Measurements from ENCODE around the gene ZNF618. TPM values are rescaled to one million over a fixed set of nuclear protein-coding genes. Genes with fewer than 3 reads are reported as not detected.
A peak's percentile ranks its signal among the peaks of the same experiment; 100 is the strongest.

The ZNF618 gene
- polyA plus RNA-seq, 4 donors, result 0.22 to 5.5 (median 1.9) TPM

- 0 to 6% (median 0%) methylated on average over 1 of the region's 1 CpG for WGBS, 3 donors
- DNase-seq (peak; percentile 59 to 61), FAIRE-seq (peak; percentile 26)
- Histone ChIP-seq H3K4me3 (ENCODE audit: low read depth in 1 of 3, low read length in 3 of 3) (peak overlapping the region in 2 of 3 donors; percentile 22 to 31), H3K36me3 (ENCODE audit: control insufficient read depth in 3 of 3, insufficient read depth in 2 of 3, low read depth in 1 of 3, low read length in 3 of 3) (no peaks in the 10 kb centered on the region), H3K27ac (ENCODE audit: low read depth in 1 of 3, low read length in 2 of 3) (peak overlapping the region in 2 of 3 donors; percentile 54 to 55), H3K4me1 (ENCODE audit: control insufficient read depth in 3 of 3, insufficient read depth in 2 of 3, low read depth in 1 of 3, low read length in 2 of 3) (peaks cover 0 to 12% (median 6%) of the 10 kb centered on the region in 3 donors), H3K9me3 (ENCODE audit: control insufficient read depth in 2 of 2, insufficient read depth in 1 of 2, low read depth in 1 of 2, low read length in 1 of 2) (no peaks in the 10 kb centered on the region), H3K27me3 (ENCODE audit: control insufficient read depth in 3 of 3, insufficient read depth in 3 of 3, low read length in 3 of 3) (no peaks in the 10 kb centered on the region)
Observed at GRCh38 chr9:113886466-113886865, 10.4 kb downstream of the ZNF618 start.

- FAIRE-seq, result no peak
- H3K4me3 ChIP-seq (ENCODE audit: low read depth in 1 of 3, low read length in 3 of 3), result no peak overlapping the region
- H3K27ac ChIP-seq (ENCODE audit: low read depth in 1 of 3, low read length in 2 of 3), result peak overlapping the region in 1 of 3 donors; percentile 54
- peak; percentile 49 to 51 for DNase-seq
- 35 to 43% (median 35%) methylated on average over 2 of the region's 2 CpGs for WGBS, 3 donors
- no peaks in the 10 kb centered on the region for H3K9me3 ChIP-seq (ENCODE audit: control insufficient read depth in 2 of 2, insufficient read depth in 1 of 2, low read depth in 1 of 2, low read length in 1 of 2)
- H3K4me1 ChIP-seq (ENCODE audit: control insufficient read depth in 3 of 3, insufficient read depth in 2 of 3, low read depth in 1 of 3, low read length in 2 of 3), result peaks cover 0 to 12% (median 6%) of the 10 kb centered on the region in 3 donors
- H3K27me3 ChIP-seq (ENCODE audit: control insufficient read depth in 3 of 3, insufficient read depth in 3 of 3, low read length in 3 of 3), result no peaks in the 10 kb centered on the region
- no peaks in the 10 kb centered on the region for H3K36me3 ChIP-seq (ENCODE audit: control insufficient read depth in 3 of 3, insufficient read depth in 2 of 3, low read depth in 1 of 3, low read length in 3 of 3)
Observed at GRCh38 chr9:113886933-113887332, 10.8 kb downstream of the ZNF618 start.

GRCh38 chr9:113887436-113887835 lies 11.3 kb downstream of the ZNF618 start:
- Histone ChIP-seq H3K27me3 (ENCODE audit: control insufficient read depth in 3 of 3, insufficient read depth in 3 of 3, low read length in 3 of 3) (no peaks in the 10 kb centered on the region), H3K4me3 (ENCODE audit: low read depth in 1 of 3, low read length in 3 of 3) (no peak overlapping the region), H3K36me3 (ENCODE audit: control insufficient read depth in 3 of 3, insufficient read depth in 2 of 3, low read depth in 1 of 3, low read length in 3 of 3) (no peaks in the 10 kb centered on the region), H3K27ac (ENCODE audit: low read depth in 1 of 3, low read length in 2 of 3) (no peak overlapping the region), H3K9me3 (ENCODE audit: control insufficient read depth in 2 of 2, insufficient read depth in 1 of 2, low read depth in 1 of 2, low read length in 1 of 2) (no peaks in the 10 kb centered on the region), H3K4me1 (ENCODE audit: control insufficient read depth in 3 of 3, insufficient read depth in 2 of 3, low read depth in 1 of 3, low read length in 2 of 3) (peaks cover 0 to 12% (median 6%) of the 10 kb centered on the region in 3 donors)
- no peak for DNase-seq
- no peak for FAIRE-seq
- 79 to 89% (median 80%) methylated on average over 5 of the region's 5 CpGs for WGBS, 3 donors

- FAIRE-seq, result no peak
- no peak overlapping the region for H3K27ac ChIP-seq (ENCODE audit: low read depth in 1 of 3, low read length in 2 of 3)
- no peaks in the 10 kb centered on the region for H3K9me3 ChIP-seq (ENCODE audit: control insufficient read depth in 2 of 2, insufficient read depth in 1 of 2, low read depth in 1 of 2, low read length in 1 of 2)
- H3K36me3 ChIP-seq (ENCODE audit: control insufficient read depth in 3 of 3, insufficient read depth in 2 of 3, low read depth in 1 of 3, low read length in 3 of 3), result no peaks in the 10 kb centered on the region
- H3K4me3 ChIP-seq (ENCODE audit: low read depth in 1 of 3, low read length in 3 of 3), result no peak overlapping the region
- 82 to 94% (median 84%) methylated on average over 8 of the region's 8 CpGs for WGBS, 3 donors
- no peak for DNase-seq
- H3K4me1 ChIP-seq (ENCODE audit: control insufficient read depth in 3 of 3, insufficient read depth in 2 of 3, low read depth in 1 of 3, low read length in 2 of 3), result peaks cover 0 to 12% (median 6%) of the 10 kb centered on the region in 3 donors
- no peaks in the 10 kb centered on the region for H3K27me3 ChIP-seq (ENCODE audit: control insufficient read depth in 3 of 3, insufficient read depth in 3 of 3, low read length in 3 of 3)
Observed at GRCh38 chr9:113888336-113888735, 12.2 kb downstream of the ZNF618 start.

- Histone ChIP-seq H3K9me3 (ENCODE audit: control insufficient read depth in 2 of 2, insufficient read depth in 1 of 2, low read depth in 1 of 2, low read length in 1 of 2) (no peaks in the 10 kb centered on the region), H3K27me3 (ENCODE audit: control insufficient read depth in 3 of 3, insufficient read depth in 3 of 3, low read length in 3 of 3) (no peaks in the 10 kb centered on the region), H3K27ac (ENCODE audit: low read depth in 1 of 3, low read length in 2 of 3) (no peak overlapping the region), H3K4me3 (ENCODE audit: low read depth in 1 of 3, low read length in 3 of 3) (no peak overlapping the region), H3K36me3 (ENCODE audit: control insufficient read depth in 3 of 3, insufficient read depth in 2 of 3, low read depth in 1 of 3, low read length in 3 of 3) (no peaks in the 10 kb centered on the region), H3K4me1 (ENCODE audit: control insufficient read depth in 3 of 3, insufficient read depth in 2 of 3, low read depth in 1 of 3, low read length in 2 of 3) (peaks cover 0 to 12% (median 6%) of the 10 kb centered on the region in 3 donors)
- WGBS, 3 donors, result 92 to 96% (median 94%) methylated on average over 4 of the region's 4 CpGs
- no peak for FAIRE-seq
- no peak for DNase-seq
Observed at GRCh38 chr9:113888976-113889375, 12.9 kb downstream of the ZNF618 start.

DNA sequence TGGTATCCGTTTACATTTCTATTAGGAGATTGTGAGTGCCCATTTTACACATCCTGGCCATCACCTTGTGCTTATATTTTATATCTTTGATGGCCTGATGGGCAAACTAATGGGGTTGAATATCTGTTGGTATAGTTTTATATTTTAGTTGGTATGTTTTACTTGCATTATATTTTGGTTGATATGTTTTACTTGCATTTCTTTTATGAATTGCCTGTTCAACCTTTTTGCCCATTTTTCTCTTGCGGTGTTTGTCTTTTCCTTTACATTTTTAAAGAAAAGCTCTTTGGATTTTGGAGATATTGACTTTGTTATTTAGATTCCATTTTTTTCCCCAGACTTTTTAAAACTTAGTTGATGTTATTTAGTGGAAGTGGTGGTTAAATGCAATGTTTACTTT lies 14.6 kb downstream of the ZNF618 start:
- no peaks in the 10 kb centered on the region for H3K9me3 ChIP-seq (ENCODE audit: control insufficient read depth in 2 of 2, insufficient read depth in 1 of 2, low read depth in 1 of 2, low read length in 1 of 2)
- DNase-seq (no peak), FAIRE-seq (no peak)
- H3K36me3 ChIP-seq (ENCODE audit: control insufficient read depth in 3 of 3, insufficient read depth in 2 of 3, low read depth in 1 of 3, low read length in 3 of 3), result no peaks in the 10 kb centered on the region
- H3K4me3 ChIP-seq (ENCODE audit: low read depth in 1 of 3, low read length in 3 of 3), result no peak overlapping the region
- H3K27ac ChIP-seq (ENCODE audit: low read depth in 1 of 3, low read length in 2 of 3), result no peak overlapping the region
- no peaks in the 10 kb centered on the region for H3K27me3 ChIP-seq (ENCODE audit: control insufficient read depth in 3 of 3, insufficient read depth in 3 of 3, low read length in 3 of 3)
- 95 to 97% (median 95%) methylated on average over 2 of the region's 2 CpGs for WGBS, 3 donors
- peaks cover 0 to 12% (median 6%) of the 10 kb centered on the region in 3 donors for H3K4me1 ChIP-seq (ENCODE audit: control insufficient read depth in 3 of 3, insufficient read depth in 2 of 3, low read depth in 1 of 3, low read length in 2 of 3)

DNA sequence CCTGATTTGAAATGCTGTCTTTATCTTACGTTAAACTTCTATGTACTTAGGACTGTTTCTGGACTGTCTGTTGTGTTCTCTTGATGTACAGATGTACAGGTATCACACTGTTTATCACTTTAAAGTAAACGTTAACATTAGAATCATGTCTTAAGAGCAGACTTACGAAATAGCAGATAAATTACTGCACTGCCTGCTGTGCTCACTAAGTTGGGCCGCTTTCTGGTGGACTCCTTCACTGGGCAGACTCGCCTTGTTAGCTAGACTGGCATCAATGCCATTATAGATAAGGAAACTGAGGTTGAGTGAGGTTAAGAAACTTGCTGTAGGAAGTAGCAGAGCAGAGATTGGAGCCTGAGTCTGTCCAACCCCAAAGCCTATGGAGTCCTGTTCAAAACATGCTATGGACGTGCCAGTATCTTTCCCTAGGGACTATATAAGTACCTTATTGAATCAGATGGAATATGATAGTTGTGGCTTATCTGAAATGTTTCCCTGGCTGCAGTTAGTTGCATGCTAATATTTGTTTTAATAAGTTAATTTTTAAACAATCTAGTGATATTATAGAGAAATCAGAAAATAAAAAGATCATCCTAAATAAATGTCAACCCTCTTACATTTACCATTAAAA lies 16.9 kb downstream of the ZNF618 start:
- WGBS, 3 donors, result 41 to 65% (median 45%) methylated on average over 6 of the region's 6 CpGs
- Histone ChIP-seq H3K27me3 (ENCODE audit: control insufficient read depth in 3 of 3, insufficient read depth in 3 of 3, low read length in 3 of 3) (no peaks in the 10 kb centered on the region), H3K4me1 (ENCODE audit: control insufficient read depth in 3 of 3, insufficient read depth in 2 of 3, low read depth in 1 of 3, low read length in 2 of 3) (no peaks in the 10 kb centered on the region), H3K36me3 (ENCODE audit: control insufficient read depth in 3 of 3, insufficient read depth in 2 of 3, low read depth in 1 of 3, low read length in 3 of 3) (no peaks in the 10 kb centered on the region), H3K4me3 (ENCODE audit: low read depth in 1 of 3, low read length in 3 of 3) (no peak overlapping the region), H3K9me3 (ENCODE audit: control insufficient read depth in 2 of 2, insufficient read depth in 1 of 2, low read depth in 1 of 2, low read length in 1 of 2) (no peaks in the 10 kb centered on the region), H3K27ac (ENCODE audit: low read depth in 1 of 3, low read length in 2 of 3) (no peak overlapping the region)
- no peak for FAIRE-seq
- DNase-seq, result peak in 1 of 2 donors; percentile 13

DNA sequence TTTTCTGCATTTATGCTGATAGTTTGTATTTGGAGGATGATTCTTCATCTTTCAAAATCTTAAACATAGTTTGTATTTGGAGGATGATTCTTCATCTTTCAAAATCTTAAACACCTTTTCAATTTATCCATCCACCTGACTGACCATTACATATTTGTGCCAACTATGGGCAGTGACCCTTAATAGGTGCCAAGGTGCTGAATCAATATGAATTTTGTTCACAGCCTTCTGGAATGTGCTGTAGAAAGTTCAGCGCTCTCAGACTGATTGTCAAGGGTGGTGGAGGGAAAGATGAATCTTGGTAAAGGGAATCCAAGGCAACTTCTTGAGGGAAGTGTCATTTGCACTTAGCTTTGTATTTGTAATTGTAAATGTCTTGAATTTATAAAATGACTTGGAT lies 18.1 kb downstream of the ZNF618 start:
- Histone ChIP-seq H3K4me3 (ENCODE audit: low read depth in 1 of 3, low read length in 3 of 3) (no peak overlapping the region), H3K36me3 (ENCODE audit: control insufficient read depth in 3 of 3, insufficient read depth in 2 of 3, low read depth in 1 of 3, low read length in 3 of 3) (no peaks in the 10 kb centered on the region), H3K9me3 (ENCODE audit: control insufficient read depth in 2 of 2, insufficient read depth in 1 of 2, low read depth in 1 of 2, low read length in 1 of 2) (no peaks in the 10 kb centered on the region), H3K27me3 (ENCODE audit: control insufficient read depth in 3 of 3, insufficient read depth in 3 of 3, low read length in 3 of 3) (no peaks in the 10 kb centered on the region), H3K4me1 (ENCODE audit: control insufficient read depth in 3 of 3, insufficient read depth in 2 of 3, low read depth in 1 of 3, low read length in 2 of 3) (no peaks in the 10 kb centered on the region), H3K27ac (ENCODE audit: low read depth in 1 of 3, low read length in 2 of 3) (no peak overlapping the region)
- WGBS, 3 donors, result 94 to 100% (median 98%) methylated on average over 1 of the region's 1 CpG
- FAIRE-seq (no peak), DNase-seq (no peak)

GRCh38 chr9:113895526-113895925 lies 19.4 kb downstream of the ZNF618 start:
- no peak for DNase-seq
- Histone ChIP-seq H3K27me3 (ENCODE audit: control insufficient read depth in 3 of 3, insufficient read depth in 3 of 3, low read length in 3 of 3) (no peaks in the 10 kb centered on the region), H3K36me3 (ENCODE audit: control insufficient read depth in 3 of 3, insufficient read depth in 2 of 3, low read depth in 1 of 3, low read length in 3 of 3) (peaks cover 0 to 3% (median 0%) of the 10 kb centered on the region in 3 donors), H3K4me3 (ENCODE audit: low read depth in 1 of 3, low read length in 3 of 3) (no peak overlapping the region), H3K27ac (ENCODE audit: low read depth in 1 of 3, low read length in 2 of 3) (no peak overlapping the region), H3K9me3 (ENCODE audit: control insufficient read depth in 2 of 2, insufficient read depth in 1 of 2, low read depth in 1 of 2, low read length in 1 of 2) (no peaks in the 10 kb centered on the region), H3K4me1 (ENCODE audit: control insufficient read depth in 3 of 3, insufficient read depth in 2 of 3, low read depth in 1 of 3, low read length in 2 of 3) (no peaks in the 10 kb centered on the region)
- 58 to 79% (median 69%) methylated on average over 3 of the region's 3 CpGs for WGBS, 3 donors
- FAIRE-seq, result no peak
